Uterus (tissue), 2 donors: ENCODE data around the gene TRIM10.

Experiments
- POLR2A ChIP-seq, 2 donors: fragments of 450-650 bp; IDR thresholded peaks; one replicate each; pipeline ENCODE4 v1.6.1; 2016; ENCODE audit warnings: antibody characterized with exemption in 2 of 2, mild to moderate bottlenecking in 1 of 2, moderate library complexity in 1 of 2
- TF ChIP-seq, protein P1 (sequence below), 4 experiments: fragments of 200-600 bp in 2 of 4; fragments of 450-650 bp in 2 of 4; sonication (generic) in 2 of 4; IDR thresholded peaks; one replicate each; pipeline ENCODE4 v1.5.1; 2016 to 2019; ENCODE audit warnings: antibody characterized with exemption in 4 of 4, mild to moderate bottlenecking in 2 of 4, moderate library complexity in 1 of 4

DNA sequence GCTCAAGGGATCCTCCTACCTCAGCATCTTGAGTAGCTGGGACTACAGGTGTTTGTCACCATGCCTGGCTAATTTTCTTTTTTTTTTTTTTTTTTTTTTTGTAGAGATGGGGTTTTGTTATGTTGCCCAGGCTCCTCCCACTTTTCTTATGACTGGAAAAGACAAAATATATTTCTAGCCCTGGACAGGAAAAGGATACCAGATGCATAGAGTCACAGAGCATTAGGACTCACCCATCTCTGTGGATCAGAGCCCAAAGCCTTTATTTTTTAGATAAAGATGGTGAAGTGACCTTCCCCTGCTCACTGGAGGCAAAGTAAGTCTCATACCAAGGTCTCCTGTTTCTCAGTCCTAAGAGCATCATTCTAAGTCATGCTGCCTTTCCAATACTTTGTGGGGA is 3.4 kb downstream of the TRIM10 start:
- TF ChIP-seq, protein P1, sequence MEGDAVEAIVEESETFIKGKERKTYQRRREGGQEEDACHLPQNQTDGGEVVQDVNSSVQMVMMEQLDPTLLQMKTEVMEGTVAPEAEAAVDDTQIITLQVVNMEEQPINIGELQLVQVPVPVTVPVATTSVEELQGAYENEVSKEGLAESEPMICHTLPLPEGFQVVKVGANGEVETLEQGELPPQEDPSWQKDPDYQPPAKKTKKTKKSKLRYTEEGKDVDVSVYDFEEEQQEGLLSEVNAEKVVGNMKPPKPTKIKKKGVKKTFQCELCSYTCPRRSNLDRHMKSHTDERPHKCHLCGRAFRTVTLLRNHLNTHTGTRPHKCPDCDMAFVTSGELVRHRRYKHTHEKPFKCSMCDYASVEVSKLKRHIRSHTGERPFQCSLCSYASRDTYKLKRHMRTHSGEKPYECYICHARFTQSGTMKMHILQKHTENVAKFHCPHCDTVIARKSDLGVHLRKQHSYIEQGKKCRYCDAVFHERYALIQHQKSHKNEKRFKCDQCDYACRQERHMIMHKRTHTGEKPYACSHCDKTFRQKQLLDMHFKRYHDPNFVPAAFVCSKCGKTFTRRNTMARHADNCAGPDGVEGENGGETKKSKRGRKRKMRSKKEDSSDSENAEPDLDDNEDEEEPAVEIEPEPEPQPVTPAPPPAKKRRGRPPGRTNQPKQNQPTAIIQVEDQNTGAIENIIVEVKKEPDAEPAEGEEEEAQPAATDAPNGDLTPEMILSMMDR (IDR thresholded peaks at IDR 0.05): no peak
- no peak for TF ChIP-seq POLR2A (IDR thresholded peaks at IDR 0.05)
